GM04503 (cell line): Measurements from ENCODE around the gene CR2.
"Not testable (repeated sequence)": the region's sequence is repeated elsewhere in the genome, so short reads cannot be mapped to it uniquely, and the experiment has no call there.

Experiments
- DNase-seq: peaks from one replicate; pipeline ENCODE4 v3.0.0-alpha.2; 2012; ENCODE audit warnings: low read depth

Gene CR2

GRCh38 chr1:207454046-207454964 lies at the start of gene CR2:
Gene CR2, plus strand, starts transcription at chr1:207454328. Its CDS starts 91 bp downstream, at chr1:207454419.
- no peak for DNase-seq

- peak; percentile 13 for DNase-seq
Observed at GRCh38 chr1:207404849-207405525, 49.1 kb upstream of the CR2 start.

DNA sequence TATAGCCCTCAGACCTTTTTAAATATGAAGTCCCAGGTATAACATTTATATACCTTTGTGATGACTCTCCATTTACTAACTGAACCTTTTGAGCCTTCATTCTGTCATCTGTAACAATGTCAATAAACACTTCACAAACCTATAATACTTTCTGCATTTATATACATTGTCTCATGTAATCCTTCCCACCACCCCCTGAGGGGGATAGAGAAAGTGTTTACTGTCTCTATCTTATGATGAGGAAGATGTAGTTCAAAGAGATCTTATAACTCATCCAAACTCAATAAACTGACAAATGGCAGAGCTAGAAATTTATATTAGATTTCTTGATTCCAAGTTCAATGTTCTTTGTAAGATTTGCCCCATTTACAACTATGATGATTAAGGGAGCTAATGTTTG lies 48.3 kb upstream of the CR2 start:
- no peak for DNase-seq

DNA sequence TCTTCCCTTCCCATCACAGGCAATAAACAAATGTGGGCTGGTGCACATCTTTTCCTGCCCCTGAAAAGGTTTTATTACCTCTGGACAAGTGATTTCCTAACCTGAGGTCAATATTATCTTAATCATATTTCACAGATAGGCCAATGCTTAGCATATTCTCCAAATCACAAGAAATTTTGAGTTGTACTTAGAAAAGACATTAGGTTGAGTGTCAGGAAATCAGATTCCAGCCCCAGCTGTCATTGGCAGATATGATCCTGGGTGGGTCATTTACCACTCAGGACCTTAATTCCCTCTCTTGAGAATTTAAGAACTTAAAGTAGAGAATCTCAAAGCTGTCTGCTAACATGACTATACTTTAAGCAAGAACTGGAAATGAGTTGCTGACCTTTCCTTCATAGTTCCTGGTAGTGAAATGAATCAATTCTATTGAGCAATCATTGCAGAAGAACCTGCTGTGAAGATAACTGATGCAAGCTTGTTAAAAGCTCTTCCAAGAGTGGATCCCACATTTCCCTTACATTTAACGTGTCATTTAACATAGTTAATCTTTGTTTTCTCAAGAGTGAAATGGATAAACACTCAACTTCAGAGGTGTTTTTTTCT lies 46.4 kb upstream of the CR2 start:
- DNase-seq, result no peak

DNA sequence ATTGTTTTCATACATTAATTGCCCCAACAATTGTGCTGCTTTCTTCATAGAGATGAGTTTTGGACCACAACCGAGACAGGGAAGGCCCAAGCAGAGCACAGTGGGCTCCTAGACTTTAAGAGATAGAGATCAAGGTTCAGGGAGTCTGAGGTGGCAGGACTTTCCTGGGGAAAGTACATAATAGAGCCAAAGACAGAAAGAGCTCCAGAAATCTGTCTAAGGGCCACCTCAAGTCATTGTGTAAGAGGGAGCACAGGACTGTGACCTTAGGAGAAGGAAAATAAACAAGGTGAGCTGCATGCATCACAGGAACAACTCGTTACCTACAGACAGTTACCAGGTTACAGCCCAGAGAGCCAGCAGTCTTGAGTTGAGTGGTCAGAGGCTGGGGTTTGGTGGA lies 41.3 kb upstream of the CR2 start:
- DNase-seq, result no peak

- no peak for DNase-seq
Observed at GRCh38 chr1:207414606-207415108, 39.5 kb upstream of the CR2 start.

- no peak for DNase-seq
Observed at GRCh38 chr1:207417076-207417475, 37.1 kb upstream of the CR2 start.

GRCh38 chr1:207418351-207418750 lies 35.8 kb upstream of the CR2 start:
- DNase-seq, result no peak

- DNase-seq, result no peak
Observed at GRCh38 chr1:207420109-207420508, 34.0 kb upstream of the CR2 start.

DNA sequence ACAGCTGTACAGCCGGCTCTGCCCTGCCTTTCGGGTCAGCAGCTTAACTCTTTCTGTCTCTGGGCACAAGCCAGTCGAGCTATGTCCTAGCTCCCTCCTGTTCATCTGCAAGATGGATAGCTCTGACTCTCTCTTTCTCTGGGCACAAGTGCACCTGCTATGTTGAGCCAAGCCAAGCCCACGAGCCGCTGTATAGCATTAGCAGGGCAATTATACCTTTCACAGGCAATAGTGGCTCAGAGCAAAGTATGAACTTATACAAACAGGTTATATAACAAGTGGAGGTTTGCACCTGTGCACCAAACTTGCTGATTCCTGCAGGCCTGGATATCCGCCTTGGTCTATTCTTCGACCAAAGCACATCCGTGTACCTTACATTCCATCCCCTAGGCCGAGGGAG lies 33.0 kb upstream of the CR2 start:
- DNase-seq, result no peak

DNA sequence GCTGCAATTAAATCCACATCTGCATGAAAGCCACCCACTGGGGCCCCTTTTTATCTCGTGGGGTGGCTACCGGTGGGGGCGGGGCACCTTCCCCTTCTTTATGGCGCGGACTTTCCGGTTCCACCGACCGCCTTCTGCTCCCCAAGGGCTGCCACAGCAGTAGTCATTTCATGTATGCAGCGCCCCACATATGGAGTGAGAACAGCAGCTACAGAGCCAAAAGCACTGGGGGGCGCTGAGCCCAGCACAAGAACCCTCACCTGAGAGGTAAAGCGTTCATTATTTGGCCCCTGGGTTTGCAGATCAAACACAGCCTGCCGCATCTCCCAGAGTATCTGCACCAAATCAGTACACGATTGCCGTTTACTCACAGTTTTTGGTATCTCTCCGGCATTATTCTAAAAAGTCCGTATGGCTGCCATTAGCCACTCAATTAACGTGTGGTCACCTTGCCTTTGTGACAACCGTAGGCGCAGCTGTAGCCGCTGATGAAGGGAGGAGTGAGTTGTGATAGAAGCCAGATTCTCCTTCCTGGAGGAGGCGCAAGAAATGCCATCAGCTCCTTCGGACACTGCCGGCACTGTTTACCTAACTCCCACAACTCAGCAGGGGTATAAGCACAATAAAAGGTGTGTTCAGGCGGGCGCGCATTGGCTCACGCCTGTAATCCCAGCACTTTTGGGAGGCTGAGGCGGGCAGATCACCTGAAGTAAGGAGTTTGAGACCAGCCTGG lies 30.4 kb upstream of the CR2 start:
- DNase-seq, result no peak

DNA sequence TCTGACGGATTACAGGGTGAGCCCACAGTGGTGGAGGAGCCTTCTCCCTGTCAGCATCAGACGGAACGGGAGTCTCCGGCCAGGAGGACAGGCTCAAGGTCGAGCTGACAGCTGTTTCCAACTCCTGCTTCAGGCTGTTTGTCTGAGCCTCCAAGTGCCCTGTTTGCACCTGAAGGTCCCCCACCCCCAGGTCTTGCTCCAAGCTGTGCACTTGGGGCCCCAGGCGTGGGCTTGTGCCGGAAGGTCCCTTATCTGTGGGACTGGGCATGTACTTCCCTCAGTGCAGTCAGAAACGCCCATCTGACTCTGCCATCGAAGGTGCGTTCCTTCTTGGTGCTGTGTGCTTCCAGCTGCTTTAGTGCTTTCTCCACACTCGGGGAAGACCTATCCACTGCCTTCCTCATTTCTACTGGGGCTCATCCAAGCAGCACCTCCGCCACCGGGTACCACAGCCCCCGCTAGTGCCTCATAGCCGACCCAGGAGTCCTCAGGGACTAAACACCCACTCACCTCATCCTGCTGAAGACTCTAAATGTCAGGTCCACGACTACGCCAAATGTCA lies 29.5 kb upstream of the CR2 start:
- DNase-seq, result no peak

GRCh38 chr1:207427832-207428585 lies 26.1 kb upstream of the CR2 start:
- DNase-seq, result no peak

- no peak for DNase-seq
Observed at GRCh38 chr1:207428783-207429182, 25.3 kb upstream of the CR2 start.

- DNase-seq, result no peak
Observed at GRCh38 chr1:207429963-207430362, 24.2 kb upstream of the CR2 start.

GRCh38 chr1:207430602-207431001 lies 23.5 kb upstream of the CR2 start:
- no peak for DNase-seq

DNA sequence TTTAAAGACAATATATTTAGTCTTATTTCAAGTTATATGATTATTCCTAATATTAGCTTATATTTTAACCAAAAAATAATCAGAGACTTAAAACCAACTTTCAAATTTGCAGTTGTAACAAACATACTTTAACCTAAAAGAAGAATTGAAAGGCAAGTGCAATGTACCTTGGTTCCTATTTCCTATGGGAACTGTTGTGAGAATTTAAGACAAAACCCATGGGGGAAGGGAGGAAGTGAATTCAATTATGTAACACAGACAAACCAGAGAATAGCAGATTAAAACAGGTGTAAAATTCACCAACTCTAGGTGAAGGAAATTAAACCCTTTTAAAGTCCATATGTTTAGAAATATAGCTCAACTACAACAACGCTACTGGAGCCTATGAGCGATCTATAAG lies 22.6 kb upstream of the CR2 start:
- DNase-seq, result no peak

DNA sequence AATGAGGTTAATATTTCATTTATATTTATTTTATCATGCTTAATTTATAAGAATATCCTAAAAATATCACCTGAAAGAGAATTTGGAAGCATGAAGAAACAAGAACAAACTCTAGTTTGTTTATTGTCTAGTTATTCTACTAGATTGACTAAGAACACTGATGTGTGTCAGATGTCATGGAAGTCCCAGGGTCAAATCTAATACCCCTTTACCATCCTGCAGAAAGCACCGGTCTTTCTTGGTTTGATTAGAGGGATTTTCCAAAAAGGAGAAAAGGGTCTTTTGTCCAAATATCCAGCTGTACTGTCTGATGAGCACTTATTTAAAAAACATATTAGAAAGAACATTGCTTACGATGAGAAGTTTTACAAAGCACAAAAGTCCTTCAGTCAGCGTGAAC lies 20.7 kb upstream of the CR2 start:
- DNase-seq, result no peak

DNA sequence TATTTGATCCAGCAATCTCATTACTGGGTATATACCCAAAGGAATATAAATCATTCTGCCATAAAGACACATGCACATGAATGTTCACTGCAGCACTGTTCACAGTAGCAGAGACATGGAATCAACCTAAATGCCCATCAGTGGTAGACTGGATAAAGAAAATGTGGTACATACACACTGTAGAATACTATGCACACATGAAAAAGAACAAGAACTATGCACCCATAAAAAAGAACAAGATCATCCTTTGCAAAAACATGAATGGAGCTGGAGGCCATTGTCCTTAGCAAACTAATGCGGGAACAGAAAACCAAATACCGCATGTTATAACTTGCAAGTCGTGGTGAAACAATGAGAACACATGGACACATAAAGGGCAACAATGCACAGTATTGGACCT lies 17.4 kb upstream of the CR2 start:
- DNase-seq, result not testable (repeated sequence)

DNA sequence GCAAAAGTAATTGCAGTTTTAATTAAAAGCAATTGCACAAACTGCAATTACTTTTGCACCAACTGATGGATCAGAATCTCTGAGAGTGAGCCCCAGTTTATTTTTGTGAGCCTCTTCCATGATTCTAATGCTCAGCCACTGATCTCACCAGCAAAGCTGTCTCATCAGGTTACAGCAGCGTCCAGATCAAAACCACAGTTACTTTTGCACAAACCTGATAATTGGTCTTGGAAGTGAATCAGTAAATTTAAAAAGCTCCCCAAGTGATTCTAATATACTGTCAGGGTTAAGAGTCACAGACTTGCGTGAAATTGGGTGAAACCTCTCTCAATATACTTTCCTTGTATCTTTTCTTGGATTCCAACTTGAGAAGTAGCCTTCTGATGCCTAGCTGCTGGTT lies 13.5 kb upstream of the CR2 start:
- no peak for DNase-seq
